Activated CD8-positive, alpha-beta memory T cell treated with anti-CD3 and anti-CD28 coated beads, Interleukin-2, amount 50 U/mL, for 24 hours (primary cell): Measurements from ENCODE around the gene GTF2A1.
"Not testable (repeated sequence)": the region's sequence is repeated elsewhere in the genome, so short reads cannot be mapped to it uniquely, and the experiment has no call there.

Experiments used
- DNase-seq: peaks from one replicate; pipeline ENCODE4 v3.0.0-alpha.2; 2020; ENCODE audit errors: extremely low read depth

Gene GTF2A1

DNA sequence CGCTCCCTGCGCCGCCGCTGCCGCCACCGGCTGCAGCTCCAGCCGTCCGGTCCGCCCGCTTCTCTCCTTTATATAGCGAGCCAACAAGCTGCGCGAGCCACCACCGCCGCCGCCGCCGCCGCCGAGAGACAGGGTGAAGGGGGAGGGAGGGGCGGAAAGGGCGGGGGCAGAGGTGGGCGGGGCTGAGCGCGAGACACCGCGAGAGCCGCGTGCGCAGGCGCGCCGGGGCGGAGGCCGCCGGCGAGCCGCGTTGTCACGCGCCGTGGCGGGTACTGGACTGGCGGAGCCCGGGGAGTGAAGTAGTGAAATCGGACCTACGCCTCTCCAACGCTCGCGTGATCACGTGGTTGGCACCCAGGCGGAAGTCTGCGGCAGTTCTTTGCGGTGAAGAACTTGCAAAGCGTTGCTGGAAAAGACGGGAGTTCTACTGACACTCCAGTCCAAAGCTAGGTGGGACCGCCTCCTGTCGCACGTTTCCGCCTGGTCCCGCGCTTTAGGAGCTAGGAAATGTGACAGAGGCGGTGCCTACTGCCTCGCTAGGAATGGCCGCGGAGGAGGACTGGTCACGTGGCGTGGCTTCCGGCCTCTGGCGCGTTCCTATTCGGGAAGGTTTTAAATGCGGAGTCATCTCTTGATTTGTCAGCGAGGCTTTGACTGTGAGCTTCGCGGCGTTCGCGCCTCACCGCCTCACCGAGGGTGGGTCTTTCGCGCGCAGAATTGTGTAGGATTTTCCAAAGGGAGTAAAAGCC lies at the start of gene GTF2A1:
GTF2A1 (minus strand) TSS at position 130 of the 749 bp plus-strand sequence. CDS start 441 bp downstream, outside the sequence.
- peak; percentile 78 for DNase-seq

DNA sequence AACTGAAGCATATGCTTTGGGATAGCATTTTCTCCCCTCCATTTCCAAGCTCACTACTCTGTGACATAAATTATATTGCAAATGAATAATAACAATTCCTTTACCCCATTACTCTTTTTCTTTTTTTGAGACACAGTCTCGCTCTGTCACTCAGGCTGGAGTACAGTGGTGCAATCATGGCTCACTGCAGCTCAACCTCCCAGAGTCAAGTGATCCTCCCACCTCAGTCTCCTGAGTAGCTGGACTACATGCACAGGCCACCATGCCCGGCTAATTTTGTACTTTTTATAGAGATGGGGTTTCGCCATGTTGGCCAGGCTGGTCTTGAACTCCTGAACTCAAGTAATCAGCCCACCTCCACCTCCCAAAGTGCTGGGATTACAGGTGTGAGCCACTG lies 49.2 kb upstream of the GTF2A1 start:
- no peak for DNase-seq

DNA sequence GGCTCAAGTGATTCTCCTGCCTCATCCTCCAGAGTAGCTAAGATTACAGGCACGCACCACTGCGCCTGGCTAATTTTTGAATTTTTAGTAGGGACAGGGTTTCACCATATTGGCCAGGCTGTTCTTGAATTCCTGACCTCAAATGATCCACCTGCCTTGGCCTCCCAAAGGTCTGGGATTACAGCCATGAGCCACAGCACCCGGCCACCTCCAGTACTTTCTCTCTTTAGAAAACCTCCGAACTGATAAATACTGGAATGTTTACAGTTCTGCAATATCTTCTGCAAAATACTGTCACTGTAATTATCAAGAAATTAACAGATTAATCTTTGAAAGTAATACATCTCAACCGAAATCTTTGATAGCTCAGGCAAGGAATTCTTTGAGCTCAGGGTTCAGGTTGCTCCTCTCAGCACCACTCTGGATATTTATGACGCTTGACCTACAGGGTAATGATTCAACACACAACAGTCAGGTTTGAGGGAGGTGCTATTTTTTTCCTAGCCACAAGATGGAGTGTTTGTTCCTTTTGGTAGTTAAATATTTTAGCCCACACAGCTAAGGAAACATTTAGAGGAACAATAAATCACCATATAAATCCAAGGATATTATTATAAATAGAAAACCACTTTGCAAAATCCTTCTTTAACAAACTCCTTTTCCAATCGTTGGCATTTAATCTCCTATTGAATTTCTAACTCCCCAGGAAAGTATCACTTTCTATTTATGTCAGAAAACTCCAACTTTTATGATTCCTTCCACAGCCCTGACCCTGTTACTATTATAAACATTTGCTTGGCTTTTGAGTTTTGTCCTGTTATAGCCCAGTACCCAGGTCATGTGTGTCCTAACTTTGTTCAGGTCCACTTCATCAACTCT lies 48.6 kb upstream of the GTF2A1 start:
- no peak for DNase-seq

DNA sequence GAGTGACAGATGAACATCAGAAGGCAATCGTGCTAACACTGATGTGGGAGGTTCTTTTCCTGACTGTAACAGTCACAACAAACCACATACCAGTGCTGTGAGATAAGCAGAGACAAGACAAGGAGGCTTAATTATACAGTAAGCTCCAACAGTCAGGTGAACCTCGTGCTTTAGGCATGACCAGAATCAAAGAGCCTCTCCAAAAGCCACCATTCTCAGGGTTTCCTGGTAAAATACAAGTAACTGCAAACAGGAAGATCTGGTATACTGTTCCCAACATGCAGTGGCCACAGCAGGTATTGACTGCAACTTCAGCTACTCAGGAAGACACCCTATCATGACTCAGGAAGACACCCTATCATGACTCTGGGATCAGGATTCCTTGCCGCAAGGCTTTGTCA lies 47.3 kb upstream of the GTF2A1 start:
- no peak for DNase-seq

DNA sequence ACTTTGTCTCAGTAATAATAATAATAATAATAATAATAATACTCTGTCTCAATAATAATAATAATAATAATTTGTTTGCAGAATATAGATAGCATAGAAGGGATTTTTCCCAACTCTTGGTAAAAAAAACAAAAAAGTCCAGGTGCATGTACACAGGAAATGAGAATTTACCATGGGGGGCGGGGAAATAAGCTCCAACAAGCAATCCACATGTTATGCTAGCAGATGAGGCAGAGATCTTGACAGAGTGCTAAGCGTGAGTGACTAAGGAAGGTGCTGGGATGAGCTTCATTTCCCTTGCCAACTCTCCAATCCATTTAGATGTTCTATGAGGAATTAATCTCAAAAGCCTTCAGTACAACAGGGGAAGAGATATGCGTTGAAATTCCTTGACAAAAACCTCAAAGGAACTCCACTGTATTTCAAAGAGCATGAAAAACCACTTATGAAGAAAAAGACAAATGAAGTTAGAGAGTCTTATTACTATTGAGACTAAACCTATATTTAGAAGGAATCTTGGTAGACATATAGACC lies 44.9 kb upstream of the GTF2A1 start:
- no peak for DNase-seq

DNA sequence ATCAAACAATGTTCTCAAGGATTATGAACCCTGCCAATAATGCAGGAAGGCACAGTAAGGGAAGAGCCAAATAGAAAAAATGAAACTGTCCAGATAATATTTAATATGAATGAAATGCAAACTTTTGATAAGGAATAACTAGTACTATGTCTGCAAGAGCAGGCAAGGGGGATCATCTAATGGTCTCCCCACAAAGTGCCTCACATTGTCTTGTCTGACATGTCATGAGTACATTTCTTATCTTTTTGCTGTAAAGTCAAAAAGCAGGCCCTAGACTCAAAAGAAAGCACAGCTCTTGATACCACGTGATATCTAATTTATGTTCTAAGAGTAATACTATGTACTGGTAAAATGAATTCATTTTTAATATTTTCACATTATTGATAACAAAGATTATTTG lies 43.9 kb upstream of the GTF2A1 start:
- DNase-seq = no peak

DNA sequence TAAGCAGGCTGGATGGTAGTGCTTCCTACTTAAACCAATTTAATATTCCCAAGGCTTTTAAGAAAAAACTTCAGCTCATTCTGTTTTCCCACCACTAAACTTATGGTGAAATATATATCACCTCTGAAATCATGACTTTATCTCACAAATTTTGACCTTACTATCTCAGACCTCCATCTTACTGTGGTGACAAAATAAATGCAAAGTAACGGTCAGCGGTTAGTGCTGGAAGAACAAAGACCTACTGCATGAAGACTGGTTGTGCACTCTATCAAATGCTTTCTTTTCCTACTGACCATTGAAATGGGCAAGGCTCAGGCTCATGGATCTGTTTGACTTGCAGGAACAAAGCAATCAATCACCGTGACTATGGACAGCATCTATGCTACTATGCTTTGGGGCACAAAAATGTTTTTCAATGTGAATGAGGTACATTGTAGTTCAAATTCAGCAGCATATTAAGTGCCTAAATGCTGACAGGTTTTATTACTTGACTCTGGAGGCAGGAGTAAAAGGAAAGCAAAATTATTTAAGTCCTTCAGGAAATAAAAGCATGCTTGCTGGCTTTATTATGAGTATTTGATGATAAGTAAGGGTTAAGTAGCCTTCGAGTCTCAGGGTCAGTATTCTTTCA lies 43.1 kb upstream of the GTF2A1 start:
- no peak for DNase-seq

DNA sequence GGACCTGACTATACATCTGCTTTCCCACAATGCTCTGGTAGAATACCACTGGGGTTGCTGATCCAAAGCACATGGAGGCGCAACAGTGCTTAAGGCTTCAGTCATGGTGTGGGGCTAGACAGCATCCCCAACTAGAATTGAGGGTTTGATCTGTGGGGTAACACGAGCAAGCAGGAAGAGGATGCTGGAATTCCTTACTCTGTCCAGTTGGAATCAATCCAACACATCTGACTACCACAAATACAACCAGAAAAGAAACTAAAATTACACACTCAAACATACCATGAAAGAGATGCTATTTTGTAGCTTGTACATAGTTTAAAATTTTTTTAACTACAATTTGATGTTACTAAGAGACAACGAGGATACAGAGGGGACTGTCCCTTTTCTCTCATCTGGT lies 40.4 kb upstream of the GTF2A1 start:
- no peak for DNase-seq

DNA sequence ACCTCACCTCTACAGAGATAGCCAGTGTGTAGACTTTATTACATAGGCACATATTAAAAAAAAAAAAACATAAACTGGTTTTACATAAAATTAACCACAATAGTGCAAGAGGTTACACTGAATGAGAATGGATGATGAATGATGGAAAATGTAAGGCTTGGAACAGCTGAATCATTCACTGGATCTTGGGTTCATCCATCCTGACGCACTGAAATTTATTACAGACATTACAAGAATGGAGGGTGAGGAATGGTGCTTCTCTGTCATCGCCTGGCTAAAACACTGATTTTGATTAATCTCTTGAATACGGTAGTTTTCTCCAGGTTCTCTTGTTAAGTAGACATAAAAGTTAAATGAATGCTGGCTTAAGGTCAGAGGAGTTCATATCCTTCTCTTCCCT lies 40.0 kb upstream of the GTF2A1 start:
- DNase-seq = no peak

DNA sequence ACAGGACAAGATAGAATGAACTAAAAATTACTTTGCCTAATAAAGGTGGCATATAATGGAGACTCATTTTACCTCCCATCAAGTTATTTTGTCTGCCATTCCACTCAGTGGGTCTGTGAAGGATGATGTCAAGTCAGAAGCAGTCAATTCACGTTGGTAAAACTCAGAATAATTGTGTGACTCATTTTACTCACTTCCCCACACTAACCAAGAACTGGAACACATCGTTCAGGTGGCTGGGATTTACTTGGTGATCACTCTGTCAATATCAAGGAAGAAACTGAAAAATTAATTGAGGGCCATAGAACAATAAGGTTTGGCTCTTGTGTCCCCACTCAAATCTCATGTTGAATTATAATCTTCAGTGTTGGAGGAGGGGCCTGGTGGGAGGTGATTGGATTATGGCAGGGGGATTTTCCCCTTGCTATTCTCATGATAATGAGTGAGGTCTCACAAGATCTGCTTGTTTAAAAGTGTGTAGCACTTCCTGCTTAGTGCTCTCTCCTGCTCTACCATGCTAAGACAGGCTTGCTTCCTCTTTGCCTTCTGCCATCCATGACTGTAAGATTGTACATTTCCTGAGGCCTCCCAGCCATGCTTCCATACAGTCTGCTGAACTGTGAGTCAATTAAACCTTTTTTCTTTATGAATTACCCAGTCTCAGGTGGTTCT lies 35.7 kb upstream of the GTF2A1 start:
- no peak for DNase-seq

DNA sequence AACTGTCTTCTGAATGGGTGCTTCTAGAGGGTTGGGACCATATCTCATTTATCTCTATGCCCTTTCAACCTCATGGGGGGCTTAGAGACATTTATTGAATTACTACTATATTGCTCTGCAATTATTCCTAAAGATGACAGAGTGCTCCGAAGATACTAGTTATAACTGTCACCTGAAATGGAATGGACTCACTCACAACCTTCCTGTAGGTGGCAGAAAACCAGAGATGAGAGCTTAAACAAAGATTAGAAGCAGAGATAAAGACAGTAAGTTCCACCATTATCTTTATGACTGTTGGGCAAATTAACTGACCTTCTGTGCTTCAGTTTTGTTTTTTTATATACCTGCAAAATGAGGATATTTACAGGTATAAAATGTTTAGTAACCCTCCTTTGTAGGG lies 31.5 kb upstream of the GTF2A1 start:
- DNase-seq = no peak

DNA sequence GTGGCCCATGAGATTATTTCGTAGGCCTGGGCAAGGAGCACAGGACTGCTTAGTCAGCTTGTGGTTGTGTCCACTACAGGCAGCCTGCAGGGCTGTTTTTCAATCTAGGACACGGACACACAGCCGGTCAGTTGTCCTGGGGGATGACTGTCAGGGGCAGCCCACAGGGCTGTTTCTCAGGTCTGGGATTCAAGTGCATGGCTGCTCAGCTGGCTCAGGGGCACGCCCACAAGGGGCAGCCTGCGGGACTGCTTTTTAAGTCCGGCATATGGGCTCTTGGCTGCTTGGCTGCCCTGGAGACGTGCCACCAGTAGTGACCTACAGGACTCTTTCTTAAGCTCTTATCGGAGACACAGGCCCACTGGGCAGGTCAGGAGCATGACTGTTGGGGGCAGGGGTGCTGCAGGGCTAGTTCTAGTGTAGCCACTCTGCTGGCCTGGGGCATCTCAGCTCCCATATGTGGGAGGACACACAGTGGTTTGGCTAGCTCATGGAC lies 26.6 kb upstream of the GTF2A1 start:
- no peak for DNase-seq

DNA sequence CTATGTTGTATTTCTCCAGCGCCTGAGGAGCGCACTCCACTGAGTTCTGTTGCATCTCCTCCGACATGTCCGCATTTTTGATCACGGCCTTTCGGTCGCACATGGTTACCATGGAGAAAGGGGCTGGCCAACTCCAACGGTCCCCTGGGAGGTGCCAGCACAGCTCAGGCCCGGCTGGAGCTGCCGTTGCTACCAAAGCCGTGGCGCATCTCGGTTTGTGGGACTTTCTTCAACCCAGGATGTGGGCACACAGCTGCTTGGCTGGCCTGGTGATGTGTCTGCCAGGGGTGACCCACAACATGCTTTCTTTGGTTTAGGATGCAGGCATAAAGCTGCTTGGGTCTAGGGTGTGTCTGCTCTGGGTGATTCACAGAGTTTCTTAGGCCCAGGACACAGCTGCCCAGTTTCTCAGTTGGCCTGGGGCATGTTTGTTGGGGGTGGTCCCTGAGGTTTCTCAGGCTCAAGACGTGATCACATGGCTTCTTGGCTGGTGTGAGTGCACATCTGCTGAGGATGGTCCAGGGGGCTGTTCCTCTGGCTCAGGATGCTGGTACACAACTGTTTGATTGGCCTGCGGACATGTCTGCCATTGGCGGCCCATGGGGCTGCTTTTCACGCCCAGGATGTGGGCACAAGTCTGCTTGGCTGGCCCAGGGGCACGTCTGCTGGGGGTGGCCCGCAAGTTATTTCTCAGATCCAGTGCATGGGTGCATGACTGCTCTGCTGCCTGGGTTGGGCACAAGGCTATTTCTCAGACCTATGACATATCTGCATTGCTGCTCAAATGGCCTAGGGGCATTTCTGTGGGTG lies 25.9 kb upstream of the GTF2A1 start:
- DNase-seq = no peak

DNA sequence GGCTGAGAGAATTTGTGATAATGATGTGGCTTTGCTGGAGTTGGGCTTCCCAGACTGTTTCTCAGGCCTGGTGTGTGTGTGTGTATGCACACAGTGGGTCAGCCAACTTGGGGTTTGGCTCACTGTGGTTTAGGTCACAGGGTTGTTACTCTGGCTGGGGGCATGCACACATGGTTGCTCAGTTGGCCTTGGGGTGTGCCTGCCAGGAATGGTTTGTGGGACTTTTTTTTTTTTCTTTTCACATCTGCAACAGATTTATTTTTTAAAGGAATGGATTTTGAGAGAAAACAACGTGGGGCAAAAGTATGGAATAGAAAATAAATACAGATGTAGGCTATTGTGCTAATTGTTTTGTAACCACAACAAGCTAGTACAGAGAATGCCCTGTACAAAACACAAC lies 25.0 kb upstream of the GTF2A1 start:
- DNase-seq = no peak

DNA sequence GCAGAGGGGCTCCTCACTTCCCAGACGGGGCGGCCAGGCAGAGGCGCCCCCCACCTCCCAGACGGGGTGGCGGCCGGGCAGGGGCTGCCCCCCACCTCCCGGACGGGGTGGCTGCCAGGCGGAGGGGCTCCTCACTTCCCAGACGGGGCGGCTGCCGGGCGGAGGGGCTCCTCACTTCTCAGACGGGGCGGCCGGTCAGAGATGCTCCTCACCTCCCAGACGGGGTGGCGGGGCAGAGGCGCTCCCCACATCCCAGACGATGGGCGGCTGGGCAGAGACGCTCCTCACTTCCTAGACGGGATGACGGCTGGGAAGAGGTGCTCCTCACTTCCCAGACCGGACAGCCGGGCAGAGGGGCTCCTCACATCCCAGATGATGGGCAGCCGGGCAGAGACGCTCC lies 23.7 kb upstream of the GTF2A1 start:
- not testable (repeated sequence) for DNase-seq

DNA sequence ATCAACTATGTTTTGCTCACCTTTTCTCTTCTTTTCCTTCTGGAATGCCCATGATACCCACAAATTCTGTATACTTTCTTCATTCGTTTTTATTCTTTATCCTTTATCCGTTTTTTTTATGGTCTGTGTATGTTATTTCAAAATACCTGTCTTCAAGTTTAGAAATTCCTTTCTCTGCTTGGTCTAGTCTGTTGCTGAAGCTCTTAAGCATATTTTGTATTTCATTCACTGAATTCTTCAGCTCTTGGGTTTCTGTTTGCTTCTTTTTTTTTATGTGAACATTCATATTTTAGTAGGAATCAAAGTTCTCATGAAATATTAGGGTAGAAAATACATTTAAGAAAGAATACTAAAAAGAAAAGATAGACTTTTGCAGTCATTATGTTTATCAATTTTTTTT lies 22.7 kb upstream of the GTF2A1 start:
- no peak for DNase-seq

DNA sequence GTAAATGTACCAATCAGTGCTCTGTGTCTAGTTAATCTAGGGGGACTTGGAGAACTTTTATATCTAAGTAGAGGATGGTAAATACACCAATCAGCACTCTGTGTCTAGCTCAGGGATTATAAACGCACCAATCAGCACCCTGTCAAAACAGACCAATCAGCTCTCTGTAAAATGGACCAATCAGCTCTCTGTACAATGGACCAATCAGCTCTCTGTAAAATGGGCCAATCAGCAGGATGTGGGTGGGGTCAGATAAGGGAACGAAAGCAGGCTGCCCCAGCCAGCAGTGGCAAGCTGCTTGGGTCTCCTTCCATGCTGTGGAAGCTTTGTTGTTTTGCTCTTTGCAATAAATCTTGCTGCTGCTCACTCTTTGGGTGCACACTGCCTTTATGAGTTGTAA lies 16.1 kb upstream of the GTF2A1 start:
- DNase-seq = not testable (repeated sequence)

DNA sequence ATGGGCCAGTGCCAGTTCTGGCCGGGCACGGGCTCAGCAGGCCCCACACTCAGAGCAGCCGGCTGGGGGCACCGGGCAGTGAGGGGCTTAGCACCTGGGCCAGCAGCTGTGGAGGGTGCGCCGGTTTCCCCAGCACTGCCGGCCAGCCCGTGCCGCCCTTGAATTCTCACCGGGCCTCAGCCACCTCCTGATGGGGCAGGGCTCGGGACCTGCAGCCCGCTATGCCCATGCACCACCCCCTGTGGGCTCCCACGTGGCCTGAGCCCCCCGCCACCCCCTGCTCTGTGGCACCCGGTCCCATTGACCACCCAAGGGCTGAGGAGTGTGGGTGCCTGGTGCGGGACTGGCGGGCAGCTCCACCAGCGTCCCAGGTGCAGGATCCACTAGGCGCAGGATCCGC lies 15.4 kb upstream of the GTF2A1 start:
- no peak for DNase-seq

DNA sequence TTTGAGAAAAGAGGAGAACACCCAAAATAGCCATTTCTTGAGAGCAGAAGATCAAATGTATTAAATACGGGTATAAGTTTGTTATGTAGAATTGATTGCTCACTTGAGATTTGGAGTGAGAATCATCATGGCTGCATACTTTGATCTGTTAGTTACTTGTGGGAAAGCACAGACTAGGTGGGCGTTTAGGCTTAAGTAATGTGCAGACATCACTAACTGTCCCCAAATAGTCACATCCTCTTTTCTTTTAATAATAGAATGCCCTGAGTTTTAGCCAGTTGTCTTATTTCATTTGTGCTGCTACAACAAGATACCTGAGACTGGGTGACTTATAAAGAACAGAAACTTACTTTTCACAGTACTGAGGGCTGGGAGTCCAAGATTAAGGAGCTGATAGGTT lies 14.3 kb upstream of the GTF2A1 start:
- no peak for DNase-seq

DNA sequence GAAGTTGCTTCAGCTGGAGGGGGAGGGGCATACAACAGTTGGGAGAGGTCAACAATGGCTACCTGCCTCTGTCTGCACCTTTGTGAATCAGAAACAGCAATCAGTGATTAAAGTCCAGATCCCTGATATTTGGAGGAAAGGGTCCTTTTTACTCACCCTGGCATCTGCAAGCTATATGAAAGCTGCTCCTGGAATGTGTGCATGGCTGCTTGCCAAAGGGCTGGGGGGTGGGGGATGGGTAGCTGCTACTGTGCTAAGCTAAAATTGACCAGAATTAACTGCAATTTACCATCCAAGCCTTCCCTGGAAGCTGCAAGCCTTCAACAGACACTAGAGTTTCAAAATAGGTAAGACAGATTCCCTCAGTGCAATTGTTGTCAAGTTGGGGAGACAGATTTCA lies 13.5 kb upstream of the GTF2A1 start:
- no peak for DNase-seq

DNA sequence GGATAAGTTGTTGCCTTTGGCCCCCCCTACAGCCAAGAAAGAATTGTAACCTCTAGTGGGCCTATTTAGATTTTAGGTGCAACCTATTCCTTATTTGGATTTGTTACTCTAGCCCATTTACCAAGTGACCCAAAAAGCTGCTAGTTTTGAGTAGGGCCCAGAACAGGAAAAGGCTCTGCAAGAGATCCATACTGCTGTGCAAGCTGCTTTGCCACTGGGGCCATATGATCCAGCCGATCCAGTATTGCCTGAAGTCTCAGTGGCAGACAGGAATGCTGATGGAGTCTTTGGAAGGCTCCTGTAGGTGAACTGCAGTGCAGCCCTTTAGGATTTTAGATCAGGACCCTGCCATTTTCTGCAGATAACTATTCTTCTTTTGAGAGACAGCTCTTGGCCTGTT lies 12.9 kb upstream of the GTF2A1 start:
- no peak for DNase-seq
